Measurements from ENCODE around the gene GPR132. TPM values are rescaled to one million over a fixed set of nuclear protein-coding genes. Genes with fewer than 3 reads are reported as not detected.
A peak's percentile ranks its signal among the peaks of the same experiment; 100 is the strongest.

Gene GPR132
- total and polyA plus RNA-seq, 8 donors = under 0.01 to 11.1 (median 1.3) TPM

DNA sequence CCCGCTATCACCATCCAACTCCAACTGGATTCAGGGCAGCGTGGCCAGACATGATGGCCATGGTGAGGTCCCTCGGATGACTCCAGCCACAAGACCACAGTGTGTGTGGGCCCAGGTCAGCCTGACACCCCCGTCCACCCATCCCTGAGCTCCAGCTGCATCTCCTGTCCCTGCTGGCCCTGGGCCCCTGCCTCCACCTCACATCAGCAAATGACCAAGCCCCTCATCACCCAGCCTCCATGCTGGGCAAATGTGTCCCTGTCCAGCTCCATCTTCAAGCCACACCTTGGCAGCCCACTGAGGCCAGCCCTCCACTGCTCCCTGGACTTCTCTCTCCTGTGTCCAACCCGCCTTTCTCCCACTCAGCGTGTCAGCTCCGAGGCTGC lies 3.2 kb downstream of the GPR132 start:
- H3K27ac ChIP-seq = peak overlapping the region; percentile 16 to 76 (median 65)
- peaks cover 5 to 54% (median 31%) of the 10 kb centered on the region in 4 donors for H3K4me1 ChIP-seq
- no peaks in the 10 kb centered on the region for H3K36me3 ChIP-seq
- H3K4me3 ChIP-seq = peak overlapping the region in 3 of 4 donors; percentile 14 to 42 (median 26)
- TF ChIP-seq EP300 (IDR thresholded peaks at IDR 0.05) (no peak), POLR2AphosphoS5 (IDR thresholded peaks at IDR 0.05) (no peak), POLR2A (IDR thresholded peaks at IDR 0.05) (no peak), CTCF (IDR thresholded peaks at IDR 0.05) (no peak)
- WGBS, 5 donors = 80 to 93% (median 86%) methylated on average over 4 to 7 of the region's 7 CpGs
- H3K9me3 ChIP-seq = no peaks in the 10 kb centered on the region
- intact Hi-C loops (cut with DNase I; ENCODE audit: low total_unique reads) = no loop called here
- DNase-seq = no peak
- H3K27me3 ChIP-seq = peaks cover 0 to 6% (median 0%) of the 10 kb centered on the region in 3 donors

DNA sequence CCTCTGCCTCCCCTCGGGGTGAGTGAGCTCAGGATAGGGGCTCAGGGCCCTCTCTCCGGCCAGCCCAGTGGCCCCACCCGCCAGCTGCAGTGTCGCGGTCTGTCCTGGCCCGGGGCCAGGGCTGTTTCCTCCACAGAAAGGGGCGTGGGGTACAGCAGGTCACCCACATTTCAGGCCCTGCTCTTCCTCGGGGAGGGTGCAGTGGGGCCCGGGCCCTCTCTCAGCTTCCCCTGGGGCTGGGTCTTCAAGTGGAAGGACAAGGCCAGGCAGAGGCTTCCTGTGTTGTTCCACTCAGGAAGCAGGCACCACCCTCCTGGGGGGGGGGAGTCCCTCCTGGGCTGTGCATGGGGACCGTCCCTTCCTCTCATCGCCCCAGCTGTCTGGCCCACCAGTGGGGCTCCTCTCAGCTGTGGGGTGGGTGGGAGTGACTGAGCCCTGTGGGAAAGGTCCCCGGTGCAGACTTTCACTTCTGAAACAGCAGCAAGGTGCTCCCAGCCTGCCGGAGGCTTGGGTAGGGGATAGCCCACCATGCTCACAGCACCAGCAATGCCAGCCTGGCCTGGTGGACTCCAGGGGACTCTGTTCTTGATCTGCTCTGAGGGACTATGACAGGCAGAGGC lies 3.7 kb downstream of the GPR132 start:
- Histone ChIP-seq H3K27ac (peak overlapping the region; percentile 16 to 76 (median 65)), H3K27me3 (peaks cover 0 to 8% (median 0%) of the 10 kb centered on the region in 3 donors), H3K4me3 (peak overlapping the region in 3 of 4 donors; percentile 14 to 42 (median 26)), H3K36me3 (peaks cover 0 to 1% (median 0%) of the 10 kb centered on the region in 4 donors), H3K9me3 (no peaks in the 10 kb centered on the region), H3K4me1 (peaks cover 5 to 53% (median 31%) of the 10 kb centered on the region in 4 donors)
- TF ChIP-seq CTCF (IDR thresholded peaks at IDR 0.05) = no peak
- TF ChIP-seq EP300 (IDR thresholded peaks at IDR 0.05) = no peak
- TF ChIP-seq POLR2AphosphoS5 (IDR thresholded peaks at IDR 0.05) = no peak
- TF ChIP-seq POLR2A (IDR thresholded peaks at IDR 0.05) = no peak
- WGBS, 5 donors = 24 to 43% (median 31%) methylated on average over 8 to 13 of the region's 13 CpGs
- peak; percentile 44 to 45 for DNase-seq
- intact Hi-C loops (cut with DNase I; ENCODE audit: low total_unique reads) = no loop called here

GRCh38 chr14:105060751-105061427 lies 4.3 kb downstream of the GPR132 start:
- DNase-seq = peak; percentile 38 to 76
- TF ChIP-seq POLR2A (IDR thresholded peaks at IDR 0.05) (no peak), POLR2AphosphoS5 (IDR thresholded peaks at IDR 0.05) (no peak), CTCF (IDR thresholded peaks at IDR 0.05) (no peak), EP300 (IDR thresholded peaks at IDR 0.05) (no peak)
- intact Hi-C loops (cut with DNase I; ENCODE audit: low total_unique reads) = no loop called here
- H3K4me3 ChIP-seq = peak overlapping the region in 3 of 4 donors; percentile 14 to 42 (median 26)
- H3K4me1 ChIP-seq = peaks cover 5 to 53% (median 31%) of the 10 kb centered on the region in 4 donors
- H3K36me3 ChIP-seq = peaks cover 0 to 8% (median 0%) of the 10 kb centered on the region in 4 donors
- peak overlapping the region; percentile 16 to 76 (median 65) for H3K27ac ChIP-seq
- 62 to 75% (median 67%) methylated on average over 17 to 30 of the region's 30 CpGs for WGBS, 5 donors
- H3K27me3 ChIP-seq = peaks cover 0 to 11% (median 0%) of the 10 kb centered on the region in 3 donors
- no peaks in the 10 kb centered on the region for H3K9me3 ChIP-seq

GRCh38 chr14:105059925-105060565 lies 5.2 kb downstream of the GPR132 start:
- Histone ChIP-seq H3K27me3 (peaks cover 0 to 11% (median 0%) of the 10 kb centered on the region in 3 donors), H3K9me3 (no peaks in the 10 kb centered on the region), H3K27ac (peak overlapping the region in 4 of 5 donors; percentile 16 to 76 (median 69)), H3K4me1 (peaks cover 5 to 53% (median 31%) of the 10 kb centered on the region in 4 donors), H3K36me3 (peaks cover 0 to 16% (median 0%) of the 10 kb centered on the region in 4 donors), H3K4me3 (peak overlapping the region in 2 of 4 donors; percentile 26 to 42)
- 79 to 88% (median 83%) methylated on average over 8 to 16 of the region's 16 CpGs for WGBS, 5 donors
- intact Hi-C loops (cut with DNase I; ENCODE audit: low total_unique reads) = no loop called here
- DNase-seq = no peak
- TF ChIP-seq POLR2A (IDR thresholded peaks at IDR 0.05) (no peak), POLR2AphosphoS5 (IDR thresholded peaks at IDR 0.05) (no peak), EP300 (IDR thresholded peaks at IDR 0.05) (no peak), CTCF (IDR thresholded peaks at IDR 0.05) (no peak)

All from stomach (tissue), 9 donors.